GM18861 (cell line): Measurements from ENCODE around the gene KCNMA1.

ENCODE experiments used
- ATAC-seq: cut with Tn5 transposase; IDR thresholded peaks from one replicate; pipeline ENCODE4 v1.9.1; 2021; ENCODE audit not compliant: unreplicated experiment

KCNMA1 gene

GRCh38 chr10:77383861-77384553 is 253.6 kb downstream of the KCNMA1 start:
- no peak for ATAC-seq

GRCh38 chr10:77381750-77382149 is 255.9 kb downstream of the KCNMA1 start:
- ATAC-seq = no peak

- ATAC-seq = no peak
These were observed 256.9 kb downstream of the KCNMA1 start for GRCh38 chr10:77380723-77381122.

GRCh38 chr10:77380191-77380590 is 257.4 kb downstream of the KCNMA1 start:
- ATAC-seq = no peak

- ATAC-seq = no peak
These were observed 258.9 kb downstream of the KCNMA1 start for GRCh38 chr10:77378366-77379349.

GRCh38 chr10:77377678-77378352 is 259.8 kb downstream of the KCNMA1 start:
- no peak for ATAC-seq

- ATAC-seq = no peak
These were observed 260.6 kb downstream of the KCNMA1 start for GRCh38 chr10:77377034-77377433.

- ATAC-seq = no peak
These were observed 263.4 kb downstream of the KCNMA1 start for GRCh38 chr10:77374189-77374656.

- no peak for ATAC-seq
These were observed 265.5 kb downstream of the KCNMA1 start for GRCh38 chr10:77371848-77372799.

GRCh38 chr10:77371421-77371820 is 266.2 kb downstream of the KCNMA1 start:
- no peak for ATAC-seq

GRCh38 chr10:77368006-77368405 is 269.6 kb downstream of the KCNMA1 start:
- ATAC-seq = no peak

- ATAC-seq = no peak
These were observed 274.4 kb downstream of the KCNMA1 start for GRCh38 chr10:77363210-77363609.

GRCh38 chr10:77361831-77362230 is 275.8 kb downstream of the KCNMA1 start:
- ATAC-seq = no peak

- ATAC-seq = no peak
These were observed 276.2 kb downstream of the KCNMA1 start for GRCh38 chr10:77361426-77361825.

GRCh38 chr10:77360835-77361234 is 276.8 kb downstream of the KCNMA1 start:
- ATAC-seq = no peak

- ATAC-seq = no peak
These were observed 277.6 kb downstream of the KCNMA1 start for GRCh38 chr10:77359950-77360520.

- ATAC-seq = no peak
These were observed 278.3 kb downstream of the KCNMA1 start for GRCh38 chr10:77359287-77359691.

- ATAC-seq = no peak
These were observed 279.0 kb downstream of the KCNMA1 start for GRCh38 chr10:77358656-77359055.

- ATAC-seq = no peak
These were observed 279.8 kb downstream of the KCNMA1 start for GRCh38 chr10:77357611-77358310.
